Breast epithelium (tissue), 4 donors: ENCODE measurements around the gene APBB2. TPM values are rescaled to one million over a fixed set of nuclear protein-coding genes. Genes with fewer than 3 reads are reported as not detected.

Source experiments
- DNase-seq, 2 donors: peaks; one replicate each; pipeline ENCODE4 v3.0.0-alpha.2; 2019; ENCODE audit warnings: low spot score in 2 of 2
- H3K27ac ChIP-seq, 2 donors: fragments of 200-600 bp; sonication (generic) in 1 of 2; one replicate each; pipeline ENCODE4 v1.5.1; 2016 to 2019; ENCODE audit warnings: mild to moderate bottlenecking in 1 of 2
- H3K27me3 ChIP-seq, 2 donors: fragments of 200-600 bp; sonication (generic) in 1 of 2; one replicate each; pipeline versions ENCODE4 v1.5.1 to v1.6.0; 2017 to 2019; ENCODE audit warnings: control low read depth in 1 of 2, mild to moderate bottlenecking in 1 of 2
- H3K36me3 ChIP-seq: fragments of 200-600 bp; one replicate; pipeline ENCODE4 v1.5.1; 2019
- H3K4me1 ChIP-seq, 2 donors: fragments of 200-600 bp; sonication (generic); one replicate each; pipeline ENCODE4 v1.5.1; 2016 to 2019; ENCODE audit warnings: control low read depth in 1 of 2
- H3K4me3 ChIP-seq, 3 donors: fragments of 200-600 bp; sonication (generic); 1 replicate in 2 of 3; 2 replicates in 1 of 3; pipeline ENCODE4 v1.5.1; 2016 to 2019; ENCODE audit warnings: mild to moderate bottlenecking in 3 of 3, moderate library complexity in 2 of 3
- H3K9me3 ChIP-seq, 2 donors: fragments of 200-600 bp; sonication (generic) in 1 of 2; one replicate each; pipeline ENCODE4 v1.5.1; 2016 to 2019; ENCODE audit warnings: control low read depth in 1 of 2
- POLR2A ChIP-seq: fragments of 450-650 bp; IDR thresholded peaks from one replicate; pipeline ENCODE4 v1.6.1; 2016; ENCODE audit warnings: antibody characterized with exemption, mild to moderate bottlenecking, moderate library complexity
- POLR2AphosphoS5 ChIP-seq, 3 donors: sonication (generic); formaldehyde crosslinking; IDR thresholded peaks; one replicate each; pipeline ENCODE4 v1.6.1; 2017; ENCODE audit warnings: antibody characterized with exemption in 3 of 3
- intact Hi-C: fragments of 100-400 bp; cut with DNase I; formaldehyde crosslinking; loops from one replicate; pipeline ENCODE4 v1.15.1; 2023; ENCODE audit warnings: low total_unique reads
- total RNA-seq, 3 donors: library from RNA; depleted of rRNA; stranded (reverse); fragments of >200 nt; gene quantifications; one replicate each; pipeline ENCODE4 v1.1.0, GENCODE V29; 2016
- TF ChIP-seq, protein P1 (sequence below), 3 donors: fragments of 450-650 bp; IDR thresholded peaks; one replicate each; pipeline ENCODE4 v1.5.1; 2016 to 2017; ENCODE audit warnings: antibody characterized with exemption in 3 of 3, mild to moderate bottlenecking in 3 of 3, moderate library complexity in 3 of 3

APBB2 gene
- total RNA-seq, 3 donors from 2014 or later: 87.4 to 192 (median 153) TPM

DNA sequence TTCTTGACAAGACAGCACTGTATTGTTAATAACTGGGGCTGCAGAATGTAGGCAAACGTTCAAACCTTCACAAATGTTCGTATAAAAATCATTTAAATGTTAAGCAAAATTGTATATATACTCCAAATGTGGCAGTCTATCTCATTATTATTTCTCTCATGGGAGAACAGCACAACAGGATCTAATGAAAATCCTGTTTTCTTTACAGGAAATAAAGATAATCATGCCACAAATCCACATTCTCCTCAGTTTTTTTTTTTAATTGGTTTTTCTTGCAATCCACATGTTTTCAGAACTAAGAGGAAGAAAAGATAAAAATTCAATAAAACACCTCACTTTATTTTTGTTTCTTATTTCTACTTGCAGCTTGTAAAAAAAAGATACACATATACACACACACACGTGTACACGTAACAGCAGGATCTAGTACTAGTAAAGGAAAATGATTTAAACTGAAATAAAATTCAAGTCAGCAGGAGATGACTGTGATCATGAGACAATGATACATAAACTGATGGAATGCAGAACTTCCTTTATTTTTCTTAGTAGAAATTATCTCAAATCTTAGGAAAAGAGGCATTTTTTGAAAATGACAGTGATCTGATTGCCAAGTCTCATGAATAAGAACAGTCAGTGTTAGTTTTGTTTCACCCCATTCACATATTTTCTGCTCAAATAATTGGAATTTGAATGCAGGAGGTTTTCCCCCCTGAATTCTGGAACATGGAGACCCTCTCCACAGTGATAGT lies 11.3 kb downstream of the APBB2 start:
- DNase-seq: no peak
- TF ChIP-seq POLR2AphosphoS5 (IDR thresholded peaks at IDR 0.05) (no peak), POLR2A (no peak)
- TF ChIP-seq, protein P1, sequence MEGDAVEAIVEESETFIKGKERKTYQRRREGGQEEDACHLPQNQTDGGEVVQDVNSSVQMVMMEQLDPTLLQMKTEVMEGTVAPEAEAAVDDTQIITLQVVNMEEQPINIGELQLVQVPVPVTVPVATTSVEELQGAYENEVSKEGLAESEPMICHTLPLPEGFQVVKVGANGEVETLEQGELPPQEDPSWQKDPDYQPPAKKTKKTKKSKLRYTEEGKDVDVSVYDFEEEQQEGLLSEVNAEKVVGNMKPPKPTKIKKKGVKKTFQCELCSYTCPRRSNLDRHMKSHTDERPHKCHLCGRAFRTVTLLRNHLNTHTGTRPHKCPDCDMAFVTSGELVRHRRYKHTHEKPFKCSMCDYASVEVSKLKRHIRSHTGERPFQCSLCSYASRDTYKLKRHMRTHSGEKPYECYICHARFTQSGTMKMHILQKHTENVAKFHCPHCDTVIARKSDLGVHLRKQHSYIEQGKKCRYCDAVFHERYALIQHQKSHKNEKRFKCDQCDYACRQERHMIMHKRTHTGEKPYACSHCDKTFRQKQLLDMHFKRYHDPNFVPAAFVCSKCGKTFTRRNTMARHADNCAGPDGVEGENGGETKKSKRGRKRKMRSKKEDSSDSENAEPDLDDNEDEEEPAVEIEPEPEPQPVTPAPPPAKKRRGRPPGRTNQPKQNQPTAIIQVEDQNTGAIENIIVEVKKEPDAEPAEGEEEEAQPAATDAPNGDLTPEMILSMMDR (IDR thresholded peaks at IDR 0.05): no peak
- intact Hi-C loops: loop anchor here (10.0 kb wide), 1 partner anchor 48 kb away; no protein-coding TSS in a partner anchor
- H3K9me3 ChIP-seq: no peaks in the 10 kb centered on the region
- no peaks in the 10 kb centered on the region for H3K36me3 ChIP-seq
- peak overlapping the region; percentile 38 to 66 for H3K27ac ChIP-seq
- no peaks in the 10 kb centered on the region for H3K27me3 ChIP-seq
- H3K4me3 ChIP-seq: no peak overlapping the region
- peaks cover 0 to 8% of the 10 kb centered on the region in 2 donors for H3K4me1 ChIP-seq

DNA sequence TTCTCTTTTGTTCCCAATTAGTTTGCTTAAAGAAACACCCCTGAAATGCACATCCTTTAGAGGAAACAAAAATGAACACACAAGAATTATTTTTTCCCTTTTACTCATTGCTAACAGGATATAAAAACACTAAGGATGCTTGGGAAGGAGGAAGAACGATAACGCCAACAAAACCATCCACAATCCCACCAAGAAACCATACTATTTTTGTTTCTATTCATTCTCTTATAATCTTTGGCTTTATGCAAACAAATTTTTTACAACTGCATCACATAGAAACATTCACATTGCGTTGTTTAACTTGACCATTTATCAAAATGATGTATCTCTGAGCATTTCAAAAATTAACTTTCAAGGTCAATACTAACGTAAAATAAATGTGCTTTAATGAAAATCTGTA lies 12.0 kb downstream of the APBB2 start:
- no peaks in the 10 kb centered on the region for H3K36me3 ChIP-seq
- no peaks in the 10 kb centered on the region for H3K27me3 ChIP-seq
- intact Hi-C loops: loop anchor here (10.0 kb wide), 1 partner anchor 48 kb away; no protein-coding TSS in a partner anchor
- peaks cover 0 to 8% of the 10 kb centered on the region in 2 donors for H3K4me1 ChIP-seq
- no peaks in the 10 kb centered on the region for H3K9me3 ChIP-seq
- H3K27ac ChIP-seq: no peak overlapping the region
- TF ChIP-seq POLR2AphosphoS5 (IDR thresholded peaks at IDR 0.05): no peak
- no peak for TF ChIP-seq POLR2A
- TF ChIP-seq, protein P1 (IDR thresholded peaks at IDR 0.05): no peak
- no peak overlapping the region for H3K4me3 ChIP-seq
- no peak for DNase-seq

DNA sequence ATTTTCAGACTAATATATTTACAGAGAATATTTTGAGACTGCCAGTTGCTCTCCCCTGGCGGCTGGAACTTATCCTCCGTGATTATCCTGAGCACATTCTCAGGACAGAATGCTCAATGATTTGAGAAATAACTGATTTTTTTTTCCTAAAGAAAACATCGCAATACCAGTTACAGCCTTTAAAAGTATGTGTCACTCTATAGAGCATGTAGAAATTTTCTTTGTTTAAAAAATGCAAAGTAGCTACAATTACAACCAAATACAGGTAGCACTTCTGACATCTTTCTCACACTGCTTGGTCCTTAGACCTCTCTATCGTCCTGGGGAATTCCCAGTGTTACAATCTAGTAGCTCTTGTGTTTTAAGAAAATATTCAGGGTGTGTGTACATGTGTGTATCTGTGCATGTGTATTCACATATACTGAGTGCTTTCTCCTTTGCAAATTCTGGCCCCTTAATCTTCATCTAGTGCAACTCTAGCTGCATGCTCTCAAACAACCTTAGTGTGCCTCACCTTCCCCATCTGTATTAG lies 13.8 kb downstream of the APBB2 start:
- H3K4me3 ChIP-seq: no peak overlapping the region
- no peaks in the 10 kb centered on the region for H3K9me3 ChIP-seq
- no peak for DNase-seq
- H3K27ac ChIP-seq: no peak overlapping the region
- H3K4me1 ChIP-seq: peaks cover 0 to 5% of the 10 kb centered on the region in 2 donors
- intact Hi-C loops: loop anchor here (10.0 kb wide), 1 partner anchor 46 kb away; no protein-coding TSS in a partner anchor
- H3K36me3 ChIP-seq: no peaks in the 10 kb centered on the region
- no peak for TF ChIP-seq POLR2A
- TF ChIP-seq, protein P1 (IDR thresholded peaks at IDR 0.05): no peak
- no peak for TF ChIP-seq POLR2AphosphoS5 (IDR thresholded peaks at IDR 0.05)
- no peaks in the 10 kb centered on the region for H3K27me3 ChIP-seq

DNA sequence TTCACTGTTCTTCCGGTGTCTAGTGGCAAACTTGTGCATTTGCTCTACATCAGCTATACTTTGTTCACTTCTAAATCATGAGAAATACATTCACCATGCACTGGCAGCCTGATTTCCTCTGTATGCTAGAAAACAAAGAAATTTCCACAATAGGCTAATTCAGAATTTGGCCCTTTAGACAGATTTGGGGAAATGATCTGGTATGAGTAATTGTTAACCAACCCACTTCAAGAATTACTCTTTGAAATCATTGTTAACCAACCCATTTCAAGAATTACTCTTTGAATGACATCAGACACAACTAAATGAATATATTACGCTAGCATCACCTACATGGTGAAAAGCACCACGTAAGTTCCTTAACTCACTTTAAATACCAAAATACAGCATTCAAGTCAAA lies 14.6 kb downstream of the APBB2 start:
- DNase-seq: no peak
- intact Hi-C loops: loop anchor here (5.0 to 10.0 kb wide), 2 partner anchors 45 to 1452 kb away; no protein-coding TSS in a partner anchor
- no peaks in the 10 kb centered on the region for H3K9me3 ChIP-seq
- no peaks in the 10 kb centered on the region for H3K27me3 ChIP-seq
- no peaks in the 10 kb centered on the region for H3K36me3 ChIP-seq
- TF ChIP-seq POLR2A (no peak), POLR2AphosphoS5 (IDR thresholded peaks at IDR 0.05) (no peak)
- TF ChIP-seq, protein P1 (IDR thresholded peaks at IDR 0.05): no peak
- H3K4me3 ChIP-seq: no peak overlapping the region
- H3K4me1 ChIP-seq: peaks cover 0 to 4% of the 10 kb centered on the region in 2 donors
- H3K27ac ChIP-seq: no peak overlapping the region

DNA sequence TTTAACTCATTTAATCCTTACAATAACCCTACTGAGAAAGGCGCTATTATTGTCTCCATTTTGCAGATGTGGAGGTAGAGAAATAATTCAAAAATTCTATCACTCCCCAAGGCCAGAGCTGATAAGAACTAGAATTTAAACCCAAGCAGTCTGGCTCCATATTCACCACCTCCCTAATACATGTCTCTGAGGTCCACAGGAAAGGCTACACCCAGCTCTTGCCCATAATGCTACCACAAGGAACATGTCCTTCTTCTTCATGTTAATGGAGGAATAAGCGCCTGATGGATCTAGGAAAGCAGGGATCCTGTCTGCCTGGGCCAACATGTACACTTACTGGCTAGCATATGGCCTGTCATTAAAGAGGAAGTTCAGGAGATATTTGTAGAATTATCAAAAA lies 16.3 kb downstream of the APBB2 start:
- Histone ChIP-seq H3K9me3 (no peaks in the 10 kb centered on the region), H3K4me3 (no peak overlapping the region), H3K36me3 (no peaks in the 10 kb centered on the region), H3K27me3 (no peaks in the 10 kb centered on the region), H3K27ac (no peak overlapping the region), H3K4me1 (no peaks in the 10 kb centered on the region)
- intact Hi-C loops: loop anchor here (5.0 kb wide), 1 partner anchor 1451 kb away; no protein-coding TSS in a partner anchor
- TF ChIP-seq POLR2A: no peak
- TF ChIP-seq POLR2AphosphoS5 (IDR thresholded peaks at IDR 0.05): no peak
- TF ChIP-seq, protein P1 (IDR thresholded peaks at IDR 0.05): no peak
- no peak for DNase-seq
